Measurements from ENCODE around the gene TRIM69.
"Not testable (repeated sequence)": the region's sequence is repeated elsewhere in the genome, so short reads cannot be mapped to it uniquely, and the experiment has no call there.

- not testable (repeated sequence) for TF ChIP-seq CTCF (conservative IDR thresholded peaks at IDR 0.05 in 1 of 2, IDR thresholded peaks at IDR 0.05 in 1 of 2; ENCODE audit: extremely low read depth in 1 of 2, insufficient read depth in 1 of 2, low read depth in 1 of 2, low read length in 2 of 2); EZH2 (IDR thresholded peaks at IDR 0.05; ENCODE audit: borderline replicate concordance, low read length)
Measured at GRCh38 chr15:44770715-44771114, 34.4 kb downstream of the TRIM69 start.

Data from mammary epithelial cell (primary cell).